Smooth muscle cell (in vitro differentiated cells): ENCODE measurements around the gene ARHGAP26. TPM values are rescaled to one million over a fixed set of nuclear protein-coding genes. Genes with fewer than 3 reads are reported as not detected.

ENCODE experiments used
- DNase-seq: peaks from one replicate; lab custom pipeline; 2025; ENCODE audit not compliant: unreplicated experiment; lab: John Stamatoyannopoulos, UW
- H2AFZ ChIP-seq: fragments of 200-600 bp; sonication (generic); 2 replicates; pipeline ENCODE4 v1.6.0; 2016; ENCODE audit warnings: antibody characterized with exemption, low read depth, mild to moderate bottlenecking
- H3F3A ChIP-seq: fragments of 200-600 bp; sonication (generic); 2 replicates; pipeline ENCODE4 v1.6.0; 2017; ENCODE audit warnings: antibody characterized with exemption, low read depth
- H3K27ac ChIP-seq: fragments of 200-600 bp; sonication (generic); 2 replicates; pipeline ENCODE4 v1.5.1; 2016; ENCODE audit warnings: low read depth, mild to moderate bottlenecking
- H3K27me3 ChIP-seq: fragments of 200-600 bp; sonication (generic); 2 replicates; pipeline ENCODE4 v1.6.1; 2016; ENCODE audit warnings: low read depth, mild to moderate bottlenecking
- H3K36me3 ChIP-seq: fragments of 200-600 bp; sonication (generic); 2 replicates; pipeline ENCODE4 v1.5.1; 2016; ENCODE audit warnings: low read depth
- H3K4me1 ChIP-seq: fragments of 200-600 bp; sonication (generic); 2 replicates; pipeline ENCODE4 v1.5.1; 2016; ENCODE audit warnings: low read depth
- H3K4me2 ChIP-seq: fragments of 200-600 bp; sonication (generic); 2 replicates; pipeline ENCODE4 v1.6.0; 2016; ENCODE audit warnings: mild to moderate bottlenecking
- H3K4me3 ChIP-seq: fragments of 200-600 bp; sonication (generic); 2 replicates; pipeline ENCODE4 v1.5.1; 2016; ENCODE audit warnings: mild to moderate bottlenecking
- H3K79me2 ChIP-seq: fragments of 200-600 bp; sonication (generic); 2 replicates; pipeline ENCODE4 v1.6.0; 2016; ENCODE audit warnings: low read depth, mild to moderate bottlenecking
- H3K9ac ChIP-seq: fragments of 200-600 bp; sonication (generic); 2 replicates; pipeline ENCODE4 v1.6.0; 2016; ENCODE audit warnings: low read depth
- H3K9me3 ChIP-seq: fragments of 200-600 bp; sonication (generic); replicated peaks from 2 replicates; pipeline ENCODE4 v1.5.1; 2016; ENCODE audit warnings: low read depth
- H4K20me1 ChIP-seq: fragments of 200-600 bp; sonication (generic); 2 replicates; pipeline ENCODE4 v1.6.0; 2016; ENCODE audit warnings: low read depth
- WGBS: methylation state at CpG from one replicate; pipeline ENCODE4 v1.1.7; 2016; ENCODE audit warnings: low lambda C conversion rate; 5-methylcytosine and 5-hydroxymethylcytosine counted together
- polyA plus RNA-seq: library from polyadenylated mRNA; unstranded; fragments of >200 nt; fragmentation: Nextera tagmentation; extraction: Ambion mirVana; gene quantifications from 2 replicates; pipeline ENCODE4 v1.2.1, GENCODE V29; 2016
- total RNA-seq: library from RNA; depleted of rRNA; stranded (reverse); fragments of >200 nt; gene quantifications from 2 replicates; pipeline ENCODE4 v1.2.3, GENCODE V29; 2014
- TF ChIP-seq, protein P1 (sequence below): fragments of 200-600 bp; sonication (generic); IDR thresholded peaks from 2 replicates; pipeline ENCODE4 v1.5.1; 2017; ENCODE audit warnings: borderline replicate concordance, mild to moderate bottlenecking, antibody characterized with exemption; ENCODE audit not compliant: insufficient read depth, poor library complexity, severe bottlenecking

Gene ARHGAP26
- total and polyA plus RNA-seq, 2 experiments from 2014 or later, result 2.2 to 5.1 TPM

DNA sequence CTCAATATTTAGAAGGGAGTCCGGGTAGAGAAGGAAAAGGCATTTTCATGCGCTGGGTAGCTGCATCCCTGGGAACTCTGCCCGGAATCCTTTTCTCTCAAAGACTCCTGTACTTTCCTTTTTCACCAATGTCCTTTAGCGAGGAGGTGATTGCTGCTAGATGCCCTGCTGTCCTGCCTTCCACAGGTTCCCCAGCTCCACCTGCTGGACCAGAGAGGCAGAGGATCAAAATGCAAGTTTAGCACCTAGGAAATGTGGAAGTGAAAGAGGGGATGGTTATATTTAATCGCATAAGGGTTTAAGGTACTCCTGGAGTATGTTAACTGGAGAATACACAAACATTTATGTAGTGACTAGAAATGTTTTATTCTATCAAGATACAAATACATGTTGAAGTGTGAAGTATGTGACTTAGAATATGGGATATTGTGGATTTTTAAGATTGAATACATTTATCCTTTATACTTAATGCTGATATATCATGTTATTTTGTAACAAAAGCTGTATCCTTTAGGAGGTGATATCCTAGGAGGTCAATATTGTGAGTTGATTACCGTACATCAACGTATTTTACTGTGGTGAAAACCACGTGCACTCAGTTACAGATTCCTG is 145.7 kb downstream of the ARHGAP26 start:
- H3K9ac ChIP-seq, result no peak overlapping the region
- no peaks in the 10 kb centered on the region for H3K79me2 ChIP-seq
- H3K4me1 ChIP-seq, result no peaks in the 10 kb centered on the region
- DNase-seq, result no peak
- no peaks in the 10 kb centered on the region for H3K27me3 ChIP-seq
- no peak overlapping the region for H3K27ac ChIP-seq
- H3K9me3 ChIP-seq, result no peaks in the 10 kb centered on the region
- H3K36me3 ChIP-seq, result no peaks in the 10 kb centered on the region
- TF ChIP-seq, protein P1, sequence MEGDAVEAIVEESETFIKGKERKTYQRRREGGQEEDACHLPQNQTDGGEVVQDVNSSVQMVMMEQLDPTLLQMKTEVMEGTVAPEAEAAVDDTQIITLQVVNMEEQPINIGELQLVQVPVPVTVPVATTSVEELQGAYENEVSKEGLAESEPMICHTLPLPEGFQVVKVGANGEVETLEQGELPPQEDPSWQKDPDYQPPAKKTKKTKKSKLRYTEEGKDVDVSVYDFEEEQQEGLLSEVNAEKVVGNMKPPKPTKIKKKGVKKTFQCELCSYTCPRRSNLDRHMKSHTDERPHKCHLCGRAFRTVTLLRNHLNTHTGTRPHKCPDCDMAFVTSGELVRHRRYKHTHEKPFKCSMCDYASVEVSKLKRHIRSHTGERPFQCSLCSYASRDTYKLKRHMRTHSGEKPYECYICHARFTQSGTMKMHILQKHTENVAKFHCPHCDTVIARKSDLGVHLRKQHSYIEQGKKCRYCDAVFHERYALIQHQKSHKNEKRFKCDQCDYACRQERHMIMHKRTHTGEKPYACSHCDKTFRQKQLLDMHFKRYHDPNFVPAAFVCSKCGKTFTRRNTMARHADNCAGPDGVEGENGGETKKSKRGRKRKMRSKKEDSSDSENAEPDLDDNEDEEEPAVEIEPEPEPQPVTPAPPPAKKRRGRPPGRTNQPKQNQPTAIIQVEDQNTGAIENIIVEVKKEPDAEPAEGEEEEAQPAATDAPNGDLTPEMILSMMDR, result peak; percentile 38
- no peaks in the 10 kb centered on the region for H3F3A ChIP-seq
- no peak overlapping the region for H3K4me2 ChIP-seq
- WGBS, result 67% methylated on average over 8 of the region's 8 CpGs
- H4K20me1 ChIP-seq, result no peaks in the 10 kb centered on the region
- no peak overlapping the region for H3K4me3 ChIP-seq
- H2AFZ ChIP-seq, result no peak overlapping the region

DNA sequence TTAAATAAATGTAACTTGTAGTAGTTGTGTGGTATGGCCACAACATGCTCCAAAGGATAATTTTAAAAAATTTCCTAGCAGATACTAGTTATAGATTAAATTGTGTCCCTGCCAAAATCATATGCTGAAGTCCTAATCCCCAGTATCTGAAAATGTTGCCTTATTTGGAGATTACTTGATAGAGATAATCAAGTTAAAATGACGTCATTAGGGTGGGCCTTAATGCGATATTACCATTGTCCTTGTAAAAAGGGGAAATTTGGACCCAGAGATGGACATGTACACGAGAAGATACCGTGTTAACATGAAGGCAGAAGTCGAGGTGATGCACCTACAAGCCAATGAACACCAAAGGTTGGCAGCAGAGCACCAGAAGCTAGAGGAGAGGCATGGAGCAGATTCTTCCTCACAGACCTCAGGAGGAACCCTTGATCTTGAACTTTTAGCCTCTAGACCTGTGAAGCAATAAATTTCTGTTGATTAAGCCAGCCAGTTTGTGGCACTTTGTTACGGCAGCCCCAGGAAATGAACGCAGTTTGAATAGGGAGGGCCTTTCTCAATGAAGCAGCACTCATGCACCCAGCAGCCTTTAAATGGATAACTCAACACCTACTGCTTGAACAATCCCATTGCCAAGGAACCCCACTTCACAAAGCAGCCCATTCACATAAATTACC is 148.9 kb downstream of the ARHGAP26 start:
- TF ChIP-seq, protein P1, result no peak
- H3K36me3 ChIP-seq, result no peaks in the 10 kb centered on the region
- no peak overlapping the region for H2AFZ ChIP-seq
- H3F3A ChIP-seq, result no peaks in the 10 kb centered on the region
- no peak for DNase-seq
- H4K20me1 ChIP-seq, result no peaks in the 10 kb centered on the region
- no peak overlapping the region for H3K4me3 ChIP-seq
- no peaks in the 10 kb centered on the region for H3K9me3 ChIP-seq
- no peaks in the 10 kb centered on the region for H3K79me2 ChIP-seq
- 88% methylated on average over 7 of the region's 7 CpGs for WGBS
- H3K27me3 ChIP-seq, result no peaks in the 10 kb centered on the region
- H3K27ac ChIP-seq, result no peak overlapping the region
- H3K9ac ChIP-seq, result no peak overlapping the region
- H3K4me2 ChIP-seq, result no peak overlapping the region
- no peaks in the 10 kb centered on the region for H3K4me1 ChIP-seq

GRCh38 chr5:142920849-142921612 is 150.9 kb downstream of the ARHGAP26 start:
- Histone ChIP-seq H3K4me3 (no peak overlapping the region), H3K27ac (no peak overlapping the region), H3K9ac (no peak overlapping the region), H3K9me3 (no peaks in the 10 kb centered on the region), H3K4me1 (no peaks in the 10 kb centered on the region), H3K27me3 (no peaks in the 10 kb centered on the region), H3F3A (no peaks in the 10 kb centered on the region), H3K4me2 (no peak overlapping the region), H2AFZ (no peak overlapping the region), H3K79me2 (no peaks in the 10 kb centered on the region), H4K20me1 (no peaks in the 10 kb centered on the region), H3K36me3 (no peaks in the 10 kb centered on the region)
- WGBS, result 87% methylated on average over 3 of the region's 3 CpGs
- no peak for DNase-seq
- TF ChIP-seq, protein P1, result no peak
